ENCODE measurements around the gene PRKN. TPM values are rescaled to one million over a fixed set of nuclear protein-coding genes. Genes with fewer than 3 reads are reported as not detected.

Gene PRKN
- total RNA-seq, 4 donors from 2014 or later = 4.4 to 669 (median 10.5) TPM

- no peak overlapping the region for H3K4me3 ChIP-seq
- peaks cover 0 to 5% (median 0%) of the 10 kb centered on the region in 4 donors for H3K4me1 ChIP-seq
- no peaks in the 10 kb centered on the region for H3K9me3 ChIP-seq
- no peak for DNase-seq
- H3K36me3 ChIP-seq = no peaks in the 10 kb centered on the region
- H3K27ac ChIP-seq = no peak overlapping the region
- no peaks in the 10 kb centered on the region for H3K27me3 ChIP-seq
- TF ChIP-seq POLR2A (IDR thresholded peaks at IDR 0.05) = no peak
- TF ChIP-seq CTCF (IDR thresholded peaks at IDR 0.05) = no peak
Measured at GRCh38 chr6:162613310-162613709, 114.3 kb downstream of the PRKN start.

- Histone ChIP-seq H3K4me3 (no peak overlapping the region), H3K36me3 (no peaks in the 10 kb centered on the region), H3K27me3 (no peaks in the 10 kb centered on the region), H3K4me1 (peaks cover 0 to 5% (median 0%) of the 10 kb centered on the region in 4 donors), H3K27ac (no peak overlapping the region), H3K9me3 (no peaks in the 10 kb centered on the region)
- DNase-seq = no peak
- TF ChIP-seq CTCF (IDR thresholded peaks at IDR 0.05) = no peak
- TF ChIP-seq POLR2A (IDR thresholded peaks at IDR 0.05) = no peak
Measured at GRCh38 chr6:162612613-162613012, 115.0 kb downstream of the PRKN start.

DNA sequence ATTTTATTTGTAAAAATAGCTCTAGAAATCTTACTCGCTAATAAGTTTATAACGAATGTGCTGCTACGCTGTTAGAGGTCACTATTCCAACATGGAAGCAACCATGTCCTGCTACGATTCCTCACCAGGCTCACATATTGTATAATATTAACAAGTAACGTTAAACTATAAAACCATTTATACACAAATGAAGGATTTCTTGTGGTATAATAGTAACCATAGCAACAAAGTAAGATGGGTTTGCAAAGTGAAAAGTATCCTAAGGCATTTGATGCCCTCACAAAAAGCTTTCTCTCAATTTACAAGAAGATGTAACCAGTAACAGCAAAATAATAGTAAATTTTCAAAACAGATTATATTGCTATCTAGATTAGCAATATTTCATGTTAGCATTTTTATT is 117.2 kb downstream of the PRKN start:
- no peak for DNase-seq
- no peaks in the 10 kb centered on the region for H3K9me3 ChIP-seq
- TF ChIP-seq CTCF (IDR thresholded peaks at IDR 0.05) = no peak
- TF ChIP-seq POLR2A (IDR thresholded peaks at IDR 0.05) = no peak

GRCh38 chr6:162605881-162606280 is 121.7 kb downstream of the PRKN start:
- DNase-seq = no peak
- no peaks in the 10 kb centered on the region for H3K27me3 ChIP-seq
- no peak overlapping the region for H3K27ac ChIP-seq
- no peaks in the 10 kb centered on the region for H3K9me3 ChIP-seq
- no peaks in the 10 kb centered on the region for H3K36me3 ChIP-seq
- no peaks in the 10 kb centered on the region for H3K4me1 ChIP-seq
- no peak overlapping the region for H3K4me3 ChIP-seq
- TF ChIP-seq POLR2A (IDR thresholded peaks at IDR 0.05) (no peak), CTCF (IDR thresholded peaks at IDR 0.05) (no peak)

More for the DNA sequence above, 117.2 kb downstream of the PRKN start:
- Histone ChIP-seq H3K36me3 (no peaks in the 10 kb centered on the region), H3K27me3 (no peaks in the 10 kb centered on the region), H3K4me3 (no peak overlapping the region), H3K27ac (no peak overlapping the region), H3K4me1 (no peaks in the 10 kb centered on the region)

- Histone ChIP-seq H3K27me3 (no peaks in the 10 kb centered on the region), H3K36me3 (no peaks in the 10 kb centered on the region), H3K27ac (no peak overlapping the region), H3K4me3 (no peak overlapping the region), H3K9me3 (no peaks in the 10 kb centered on the region), H3K4me1 (no peaks in the 10 kb centered on the region)
- no peak for DNase-seq
- TF ChIP-seq POLR2A (IDR thresholded peaks at IDR 0.05) = no peak
- TF ChIP-seq CTCF (IDR thresholded peaks at IDR 0.05) = no peak
Measured at GRCh38 chr6:162603231-162604015, 124.1 kb downstream of the PRKN start.
